Activated B cell treated with CpG ODN at 0.5 μM for 24 hours (primary cell): ENCODE data around the gene COMMD1. TPM values are rescaled to one million over a fixed set of nuclear protein-coding genes. Genes with fewer than 3 reads are reported as not detected.

Experiments used
- ATAC-seq: fragments of 200-7000 bp; cut with Tn5 transposase; one replicate; pipeline ENCODE4 v1.10.0; 2021; ENCODE audit warnings: low read depth, mild to moderate bottlenecking, moderate library complexity
- CTCF ChIA-PET: fragments of 350-600 bp; sonication (Branson Sonifier 250); formaldehyde crosslinking; loops from one replicate; lab custom pipeline; 2021; ENCODE audit warnings: antibody characterized with exemption; lab: Charles Lee
- POLR2A ChIA-PET: fragments of 350-600 bp; sonication (Branson Sonifier 250); formaldehyde crosslinking; loops from one replicate; lab custom pipeline; 2021; ENCODE audit warnings: antibody characterized with exemption; lab: Charles Lee
- DNase-seq: peaks from one replicate; pipeline ENCODE4 v3.0.0; 2022
- H3K27ac Mint-ChIP-seq: one replicate; pipeline ENCODE4 v1.8.0; 2020; ENCODE audit warnings: mixed read lengths
- H3K27me3 Mint-ChIP-seq: one replicate; pipeline ENCODE4 v1.8.0; 2021; ENCODE audit warnings: mixed read lengths
- H3K36me3 Mint-ChIP-seq: one replicate; pipeline ENCODE4 v1.8.0; 2021; ENCODE audit warnings: low read depth, mixed read lengths
- H3K4me1 Mint-ChIP-seq: one replicate; pipeline ENCODE4 v1.8.0; 2021; ENCODE audit warnings: mixed read lengths
- H3K4me3 Mint-ChIP-seq: one replicate; pipeline ENCODE4 v1.8.0; 2020; ENCODE audit warnings: mild to moderate bottlenecking, mixed read lengths
- H3K9me3 Mint-ChIP-seq: one replicate; pipeline ENCODE4 v1.8.0; 2020; ENCODE audit warnings: mixed read lengths
- CTCF ChIP-seq: fragments of 200-600 bp; IDR thresholded peaks from one replicate; pipeline ENCODE4 v1.8.0; 2022; ENCODE audit warnings: antibody characterized with exemption, mild to moderate bottlenecking
- intact Hi-C: fragments of 100-400 bp; cut with micrococcal nuclease; formaldehyde crosslinking; loops from one replicate; pipeline ENCODE4 v1.15.1; 2024
- total RNA-seq: library from RNA; stranded (reverse); gene quantifications from 2 replicates; pipeline ENCODE4 v1.2.3, GENCODE V29; 2022

The COMMD1 gene
- total RNA-seq, 1 donor from 2014 or later, result 37.1 TPM

GRCh38 chr2:62042944-62043343, 137.5 kb downstream of the COMMD1 start:
- intact Hi-C loops, result no loop called here
- ATAC-seq, result no peak
- Mint-ChIP-seq H3K4me1 (peaks cover 32% of the 10 kb centered on the region), H3K4me3 (no peak overlapping the region), H3K27me3 (no peaks in the 10 kb centered on the region), H3K9me3 (peaks cover 5% of the 10 kb centered on the region), H3K36me3 (peaks cover 18% of the 10 kb centered on the region), H3K27ac (no peak overlapping the region)
- DNase-seq, result no peak
- POLR2A ChIA-PET, result no interaction called here
- CTCF ChIA-PET, result no interaction called here
- no peak for TF ChIP-seq CTCF

GRCh38 chr2:62045017-62045543, 139.6 kb downstream of the COMMD1 start:
- ChIA-PET CTCF (no interaction called here), POLR2A (interaction anchor here (1.0 kb wide), 1 partner anchor 151 kb away, joined by 3 read pairs; the partner anchor contains the start of gene B3GNT2)
- H3K4me3 Mint-ChIP-seq, result no peak overlapping the region
- DNase-seq (no peak), ATAC-seq (no peak)
- H3K9me3 Mint-ChIP-seq, result peaks cover 5% of the 10 kb centered on the region
- peaks cover 16% of the 10 kb centered on the region for H3K4me1 Mint-ChIP-seq
- intact Hi-C loops, result no loop called here
- H3K36me3 Mint-ChIP-seq, result peaks cover 18% of the 10 kb centered on the region
- H3K27ac Mint-ChIP-seq, result no peak overlapping the region
- TF ChIP-seq CTCF, result no peak
- H3K27me3 Mint-ChIP-seq, result no peaks in the 10 kb centered on the region

- no peak for ATAC-seq
- intact Hi-C loops, result no loop called here
- H3K9me3 Mint-ChIP-seq, result peaks cover 5% of the 10 kb centered on the region
- peaks cover 18% of the 10 kb centered on the region for H3K36me3 Mint-ChIP-seq
- H3K4me3 Mint-ChIP-seq, result no peak overlapping the region
- H3K27ac Mint-ChIP-seq, result no peak overlapping the region
- ChIA-PET POLR2A (no interaction called here), CTCF (no interaction called here)
- DNase-seq, result no peak
- H3K4me1 Mint-ChIP-seq, result peaks cover 8% of the 10 kb centered on the region
- H3K27me3 Mint-ChIP-seq, result no peaks in the 10 kb centered on the region
- no peak for TF ChIP-seq CTCF
These were observed 140.7 kb downstream of the COMMD1 start for GRCh38 chr2:62046141-62046540.

GRCh38 chr2:62050456-62051045, 145.1 kb downstream of the COMMD1 start:
- POLR2A ChIA-PET, result no interaction called here
- ATAC-seq (no peak), DNase-seq (no peak)
- intact Hi-C loops, result loop anchor here (1.0 kb wide), 1 partner anchor 15 kb away; no protein-coding TSS in a partner anchor
- Mint-ChIP-seq H3K27me3 (no peaks in the 10 kb centered on the region), H3K9me3 (no peaks in the 10 kb centered on the region), H3K36me3 (peaks cover 4% of the 10 kb centered on the region), H3K27ac (no peak overlapping the region), H3K4me3 (no peak overlapping the region), H3K4me1 (peaks cover 9% of the 10 kb centered on the region)
- TF ChIP-seq CTCF, result no peak
- CTCF ChIA-PET, result no interaction called here

- intact Hi-C loops, result no loop called here
- H3K27ac Mint-ChIP-seq, result no peak overlapping the region
- ATAC-seq, result no peak
These were observed 148.7 kb downstream of the COMMD1 start for GRCh38 chr2:62054029-62054791.

More at GRCh38 chr2:62054029-62054791, 148.7 kb downstream of the COMMD1 start:
- POLR2A ChIA-PET, result no interaction called here
- CTCF ChIA-PET, result no interaction called here
- H3K4me3 Mint-ChIP-seq, result no peak overlapping the region
- H3K9me3 Mint-ChIP-seq, result no peaks in the 10 kb centered on the region
- no peaks in the 10 kb centered on the region for H3K27me3 Mint-ChIP-seq
- H3K36me3 Mint-ChIP-seq, result no peaks in the 10 kb centered on the region
- DNase-seq, result no peak
- TF ChIP-seq CTCF, result no peak
- peaks cover 6% of the 10 kb centered on the region for H3K4me1 Mint-ChIP-seq
